ENCODE data around the gene ELMOD3. TPM values are rescaled to one million over a fixed set of nuclear protein-coding genes. Genes with fewer than 3 reads are reported as not detected.
A peak's percentile ranks its signal among the peaks of the same experiment; 100 is the strongest.
"Not testable (repeated sequence)": the region's sequence is repeated elsewhere in the genome, so short reads cannot be mapped to it uniquely, and the experiment has no call there.

Gene ELMOD3
- total RNA-seq, 1 donor from 2014 or later: 22.3 TPM

DNA sequence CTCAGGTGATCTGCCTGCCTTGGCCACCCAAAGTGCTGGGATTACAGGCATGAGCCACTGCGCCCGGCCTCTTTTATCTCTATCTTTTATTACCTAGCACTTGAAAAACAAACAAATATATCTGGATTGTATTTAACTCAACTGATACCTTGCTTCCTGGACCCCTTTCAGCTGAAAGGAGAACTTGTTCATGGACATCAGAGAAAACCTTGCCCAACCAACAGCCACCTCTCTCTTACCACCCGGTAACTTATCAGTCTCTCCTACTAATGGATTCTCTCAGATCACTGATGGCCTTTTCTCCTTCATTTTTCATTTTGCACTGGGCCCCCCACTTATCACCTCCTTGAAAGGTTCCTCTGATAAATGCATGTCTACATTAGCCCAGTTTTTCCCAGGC lies 7.0 kb upstream of the ELMOD3 start:
- no peak for DNase-seq (ENCODE audit: low read depth)
- H3K4me3 ChIP-seq (ENCODE audit: low read depth, low read length): no peak overlapping the region
- TF ChIP-seq, protein P1, sequence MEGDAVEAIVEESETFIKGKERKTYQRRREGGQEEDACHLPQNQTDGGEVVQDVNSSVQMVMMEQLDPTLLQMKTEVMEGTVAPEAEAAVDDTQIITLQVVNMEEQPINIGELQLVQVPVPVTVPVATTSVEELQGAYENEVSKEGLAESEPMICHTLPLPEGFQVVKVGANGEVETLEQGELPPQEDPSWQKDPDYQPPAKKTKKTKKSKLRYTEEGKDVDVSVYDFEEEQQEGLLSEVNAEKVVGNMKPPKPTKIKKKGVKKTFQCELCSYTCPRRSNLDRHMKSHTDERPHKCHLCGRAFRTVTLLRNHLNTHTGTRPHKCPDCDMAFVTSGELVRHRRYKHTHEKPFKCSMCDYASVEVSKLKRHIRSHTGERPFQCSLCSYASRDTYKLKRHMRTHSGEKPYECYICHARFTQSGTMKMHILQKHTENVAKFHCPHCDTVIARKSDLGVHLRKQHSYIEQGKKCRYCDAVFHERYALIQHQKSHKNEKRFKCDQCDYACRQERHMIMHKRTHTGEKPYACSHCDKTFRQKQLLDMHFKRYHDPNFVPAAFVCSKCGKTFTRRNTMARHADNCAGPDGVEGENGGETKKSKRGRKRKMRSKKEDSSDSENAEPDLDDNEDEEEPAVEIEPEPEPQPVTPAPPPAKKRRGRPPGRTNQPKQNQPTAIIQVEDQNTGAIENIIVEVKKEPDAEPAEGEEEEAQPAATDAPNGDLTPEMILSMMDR (IDR thresholded peaks at IDR 0.05; ENCODE audit: insufficient read depth, low read length, poor library complexity, severe bottlenecking): no peak
- no peaks in the 10 kb centered on the region for H3K27me3 ChIP-seq (ENCODE audit: control insufficient read depth, insufficient read depth, low read length)
- H3K36me3 ChIP-seq (ENCODE audit: control insufficient read depth, insufficient read depth, low read length): peaks cover 1% of the 10 kb centered on the region

DNA sequence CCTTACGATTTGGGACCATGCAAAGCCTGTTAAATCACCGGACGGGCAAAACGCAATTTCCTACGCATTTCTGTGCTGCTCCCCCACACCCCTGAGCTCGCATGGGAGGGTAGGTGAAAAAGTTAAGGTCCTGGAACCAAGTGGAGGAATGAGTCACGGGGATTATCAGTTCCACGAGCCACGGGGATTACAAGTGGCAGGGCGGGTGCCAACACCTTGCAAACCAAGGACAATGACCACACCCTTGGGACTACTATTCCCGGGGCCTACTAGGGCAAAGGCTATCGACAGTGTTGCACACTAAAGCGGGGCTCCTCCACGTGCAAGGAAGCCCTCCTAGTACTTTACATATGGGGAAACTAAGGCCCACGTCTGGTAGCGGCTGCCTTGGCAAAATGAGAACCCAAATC lies 688 bp upstream of the ELMOD3 start:
- Histone ChIP-seq H3K4me3 (ENCODE audit: low read depth, low read length) (peak overlapping the region; percentile 73), H3K27me3 (ENCODE audit: control insufficient read depth, insufficient read depth, low read length) (no peaks in the 10 kb centered on the region), H3K36me3 (ENCODE audit: control insufficient read depth, insufficient read depth, low read length) (peaks cover 1% of the 10 kb centered on the region)
- TF ChIP-seq, protein P1 (IDR thresholded peaks at IDR 0.05; ENCODE audit: insufficient read depth, low read length, poor library complexity, severe bottlenecking): no peak
- no peak for DNase-seq (ENCODE audit: low read depth)

DNA sequence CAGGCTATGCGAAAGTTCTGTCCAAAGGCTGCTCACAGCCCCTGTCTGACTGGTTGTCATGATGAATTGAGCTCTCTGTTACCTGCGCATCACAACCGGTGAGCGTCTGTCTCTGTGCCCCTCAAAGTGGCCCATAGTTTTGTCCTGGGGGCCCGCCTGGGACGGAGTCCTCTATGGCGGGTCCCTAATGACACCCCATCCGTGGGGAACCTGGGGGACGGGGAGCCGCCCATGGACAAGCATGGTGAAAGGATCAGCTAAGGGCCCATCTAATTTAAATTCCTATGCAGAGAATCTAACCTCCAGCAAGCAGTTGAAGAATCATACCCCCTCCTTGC lies 473 bp downstream of the ELMOD3 start:
- no peaks in the 10 kb centered on the region for H3K27me3 ChIP-seq (ENCODE audit: control insufficient read depth, insufficient read depth, low read length)
- TF ChIP-seq, protein P1 (IDR thresholded peaks at IDR 0.05; ENCODE audit: insufficient read depth, low read length, poor library complexity, severe bottlenecking): no peak
- no peak for DNase-seq (ENCODE audit: low read depth)
- peak overlapping the region; percentile 73 for H3K4me3 ChIP-seq (ENCODE audit: low read depth, low read length)
- peaks cover 1% of the 10 kb centered on the region for H3K36me3 ChIP-seq (ENCODE audit: control insufficient read depth, insufficient read depth, low read length)

DNA sequence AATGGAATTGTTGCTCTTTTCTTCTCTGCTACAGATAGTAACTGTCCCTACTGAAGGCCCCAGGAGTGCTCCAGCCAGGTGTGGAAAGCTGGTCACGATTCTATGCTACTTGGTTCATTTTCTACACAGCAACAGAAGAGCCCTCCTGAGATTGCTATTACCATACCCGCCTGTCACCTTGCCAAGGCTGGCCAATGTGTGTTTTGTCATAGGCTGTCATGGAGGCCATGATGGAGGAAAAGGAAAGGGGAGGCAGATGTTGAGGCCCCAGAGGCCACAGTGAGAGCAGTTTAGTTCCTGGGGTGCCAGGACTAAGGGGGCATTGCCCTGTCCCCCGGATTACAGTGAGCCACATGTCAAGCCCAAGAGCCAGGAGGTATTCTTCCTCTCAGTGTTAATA lies 952 bp downstream of the ELMOD3 start:
- peak overlapping the region; percentile 73 for H3K4me3 ChIP-seq (ENCODE audit: low read depth, low read length)
- TF ChIP-seq, protein P1 (IDR thresholded peaks at IDR 0.05; ENCODE audit: insufficient read depth, low read length, poor library complexity, severe bottlenecking): no peak
- no peak for DNase-seq (ENCODE audit: low read depth)
- H3K36me3 ChIP-seq (ENCODE audit: control insufficient read depth, insufficient read depth, low read length): no peaks in the 10 kb centered on the region
- H3K27me3 ChIP-seq (ENCODE audit: control insufficient read depth, insufficient read depth, low read length): no peaks in the 10 kb centered on the region

DNA sequence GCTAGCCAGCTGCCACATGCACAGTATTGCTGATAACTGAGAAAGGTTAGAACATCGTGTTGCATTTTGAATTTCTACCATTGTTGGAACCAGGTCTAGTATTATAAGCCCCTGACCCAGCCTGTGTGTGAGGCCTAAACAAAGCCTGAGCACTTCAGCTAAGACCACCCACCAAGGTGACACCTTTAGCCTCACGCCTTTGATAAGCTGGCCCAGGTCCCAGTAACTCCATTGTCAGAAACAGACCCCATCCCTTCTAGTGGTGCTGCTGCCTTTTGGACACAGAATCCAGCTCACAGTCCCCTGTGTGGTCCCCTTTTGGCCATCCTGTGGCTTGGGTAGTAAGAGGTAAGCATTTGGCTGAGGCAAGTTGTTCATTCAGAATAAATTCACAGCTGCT lies 1.6 kb downstream of the ELMOD3 start:
- DNase-seq (ENCODE audit: low read depth): no peak
- no peaks in the 10 kb centered on the region for H3K27me3 ChIP-seq (ENCODE audit: control insufficient read depth, insufficient read depth, low read length)
- TF ChIP-seq, protein P1 (IDR thresholded peaks at IDR 0.05; ENCODE audit: insufficient read depth, low read length, poor library complexity, severe bottlenecking): no peak
- H3K4me3 ChIP-seq (ENCODE audit: low read depth, low read length): no peak overlapping the region
- no peaks in the 10 kb centered on the region for H3K36me3 ChIP-seq (ENCODE audit: control insufficient read depth, insufficient read depth, low read length)

DNA sequence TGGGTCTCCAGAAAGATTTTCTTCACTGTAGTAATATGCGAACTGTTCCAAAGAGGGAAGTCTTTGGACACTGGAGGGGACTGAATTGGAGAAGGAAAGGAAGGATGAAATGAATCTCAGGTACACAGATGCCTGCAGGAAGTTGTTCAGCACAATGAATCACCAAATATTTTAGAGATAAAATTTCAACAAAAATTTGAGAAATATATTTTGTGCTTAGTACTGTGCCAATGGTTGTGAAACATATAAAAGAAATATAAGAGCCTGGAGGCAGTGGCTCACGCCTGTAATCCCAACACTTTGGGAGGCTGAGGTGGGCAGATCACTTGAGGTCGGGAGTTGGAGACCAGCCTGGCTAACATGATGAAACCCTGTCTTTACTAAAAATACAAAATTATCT lies 3.2 kb downstream of the ELMOD3 start:
- H3K36me3 ChIP-seq (ENCODE audit: control insufficient read depth, insufficient read depth, low read length): no peaks in the 10 kb centered on the region
- H3K4me3 ChIP-seq (ENCODE audit: low read depth, low read length): no peak overlapping the region
- H3K27me3 ChIP-seq (ENCODE audit: control insufficient read depth, insufficient read depth, low read length): no peaks in the 10 kb centered on the region
- TF ChIP-seq, protein P1 (IDR thresholded peaks at IDR 0.05; ENCODE audit: insufficient read depth, low read length, poor library complexity, severe bottlenecking): no peak
- DNase-seq (ENCODE audit: low read depth): no peak

DNA sequence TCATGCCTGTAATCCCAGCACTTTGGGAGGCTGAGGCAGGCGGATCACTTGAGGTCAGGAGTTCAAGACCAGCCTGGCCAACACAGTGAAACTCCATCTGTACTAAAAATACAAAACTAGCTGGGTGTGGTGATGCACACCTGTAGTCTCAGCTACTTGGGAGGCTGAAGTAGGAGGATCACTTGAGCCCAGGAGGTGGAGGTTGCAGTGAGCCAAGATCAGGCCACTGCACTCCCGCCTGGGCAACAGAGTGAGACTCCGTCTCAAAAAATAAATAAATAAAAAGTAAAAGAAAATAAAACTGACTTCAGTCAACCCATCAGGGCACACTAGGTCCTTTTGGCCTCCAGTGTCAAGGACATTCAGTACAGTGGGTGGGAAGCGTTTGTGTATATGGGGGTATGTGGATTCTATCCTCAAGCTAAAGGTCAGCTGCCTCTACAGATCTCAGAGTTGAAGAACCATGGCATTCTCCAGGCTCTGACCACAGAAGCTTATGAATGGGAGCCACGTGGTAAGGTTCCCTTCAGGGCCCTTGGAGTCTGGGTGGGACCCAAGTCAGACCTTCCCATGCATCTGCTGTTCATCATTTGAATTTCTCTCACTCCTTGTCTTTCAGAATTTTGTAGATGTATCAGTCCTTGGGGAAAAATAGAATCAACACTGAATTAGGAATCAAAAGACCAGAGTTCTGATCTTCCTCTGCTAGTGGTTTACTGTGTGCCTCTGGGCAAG lies 8.3 kb downstream of the ELMOD3 start:
- H3K36me3 ChIP-seq (ENCODE audit: control insufficient read depth, insufficient read depth, low read length); H3K27me3 ChIP-seq (ENCODE audit: control insufficient read depth, insufficient read depth, low read length); H3K4me3 ChIP-seq (ENCODE audit: low read depth, low read length); DNase-seq (ENCODE audit: low read depth): not testable (repeated sequence)

Measured in kidney epithelial cell (primary cell).